HepG2 (cell line): Measurements from ENCODE around the gene NDUFS7. TPM values are rescaled to one million over a fixed set of nuclear protein-coding genes. Genes with fewer than 3 reads are reported as not detected.

Source experiments
- CENPT ChIP-seq: sonication (generic); formaldehyde crosslinking; IDR thresholded peaks from 2 replicates; pipeline ENCODE4 v1.8.0; 2022; ENCODE audit warnings: low read depth, mild to moderate bottlenecking, moderate library complexity, missing genetic modification reagents
- ERF ChIP-seq: IDR thresholded peaks from 2 replicates; pipeline ENCODE4 v1.6.1; 2018; ENCODE audit warnings: missing biosample characterization, missing genetic modification reagents
- MAFK ChIP-seq, 2 experiments: IDR thresholded peaks in 1 of 2; conservative IDR thresholded peaks in 1 of 2; 2 replicates each; pipeline ENCODE4 v1.6.1; 2011; ENCODE audit warnings: improper control_type of control experiment in 2 of 2, low read length in 2 of 2
- PRPF4 ChIP-seq: fragments of 200-400 bp; formaldehyde crosslinking; IDR thresholded peaks from 2 replicates; pipeline ENCODE4 v1.6.1; 2016; ENCODE audit warnings: low read length, low read depth; ENCODE audit not compliant: poor library complexity, severe bottlenecking
- RNF2 ChIP-seq: fragments of 450-650 bp; conservative IDR thresholded peaks from 2 replicates; pipeline ENCODE4 v1.6.1; 2016; ENCODE audit warnings: low read depth
- RNF219 ChIP-seq: sonication (generic); formaldehyde crosslinking; IDR thresholded peaks from 2 replicates; pipeline ENCODE4 v1.5.0; 2020; ENCODE audit warnings: mild to moderate bottlenecking, missing genetic modification reagents
- ZBTB3 ChIP-seq: sonication (generic); formaldehyde crosslinking; IDR thresholded peaks from 2 replicates; pipeline ENCODE4 v1.4.0; 2020; ENCODE audit warnings: low read depth, mild to moderate bottlenecking, moderate library complexity, missing genetic modification reagents, borderline replicate concordance
- ZBTB40 ChIP-seq, 2 experiments: fragments of 450-650 bp in 1 of 2; sonication (generic) in 1 of 2; formaldehyde crosslinking in 1 of 2; IDR thresholded peaks; 2 replicates each; pipeline versions ENCODE4 v1.6.1 to v1.8.0; 2016 to 2022; ENCODE audit warnings: antibody characterized with exemption in 1 of 2, mild to moderate bottlenecking in 1 of 2, missing genetic modification reagents in 1 of 2
- ZGPAT ChIP-seq: IDR thresholded peaks from 2 replicates; pipeline ENCODE4 v1.6.1; 2016; ENCODE audit warnings: mild to moderate bottlenecking
- ZNF432 ChIP-seq: sonication (generic); formaldehyde crosslinking; IDR thresholded peaks from 2 replicates; pipeline ENCODE4 v1.5.0; 2020; ENCODE audit warnings: missing genetic modification reagents, mild to moderate bottlenecking, borderline replicate concordance
- ZNF446 ChIP-seq: sonication (generic); formaldehyde crosslinking; IDR thresholded peaks from 2 replicates; pipeline ENCODE4 v1.5.0; 2020; ENCODE audit warnings: mild to moderate bottlenecking, missing genetic modification reagents
- ZNF451 ChIP-seq: sonication (generic); formaldehyde crosslinking; IDR thresholded peaks from 2 replicates; pipeline ENCODE4 v1.5.0; 2020; ENCODE audit warnings: mild to moderate bottlenecking, missing genetic modification reagents
- ZNF639 ChIP-seq: conservative IDR thresholded peaks from 2 replicates; pipeline ENCODE4 v1.6.1; 2018; ENCODE audit warnings: missing genetic modification reagents
- ZNF816 ChIP-seq: sonication (generic); formaldehyde crosslinking; IDR thresholded peaks from 2 replicates; pipeline ENCODE4 v1.8.0; 2022; ENCODE audit warnings: missing genetic modification reagents, mild to moderate bottlenecking, borderline replicate concordance
- polyA plus RNA-seq, 8 experiments: library from polyadenylated mRNA; depleted of rRNA in 3 of 8; stranded (reverse) in 7 of 8; unstranded in 1 of 8; fragments of >200 nt; fragmentation: Illumina TruSeq in 4 of 8; extraction: Trizol in 4 of 8; gene quantifications; 2 replicates each; pipeline versions ENCODE4 v1.2.1 to v1.2.3, GENCODE V29; 2011 to 2016; ENCODE audit warnings: low read depth in 4 of 8, missing spikeins in 1 of 8, mixed read lengths in 1 of 8; ENCODE audit not compliant: insufficient read depth in 1 of 8
- total RNA-seq, 5 experiments: library from RNA; depleted of rRNA; stranded (reverse); fragments of >200 nt; fragmentation: Illumina TruSeq; extraction: Trizol; gene quantifications; 2 replicates each; pipeline ENCODE4 v1.2.3, GENCODE V29; 2016; ENCODE audit warnings: low read depth in 1 of 5

NDUFS7 gene
- total and polyA plus RNA-seq, 2 of the 13 experiments (the other 11 are each of a cell fraction or from before 2014, with no cell fraction given) = 34.3 to 66.9 TPM

GRCh38 chr19:1395194-1396018, 11.7 kb downstream of the NDUFS7 start (continued):
- no peak for TF ChIP-seq ZNF446 (CRISPR knock-in tag)
- TF ChIP-seq ZBTB3 (CRISPR knock-in tag) = no peak
- TF ChIP-seq CENPT (CRISPR knock-in tag) = no peak
- no peak for TF ChIP-seq RNF2
- TF ChIP-seq ZBTB40 (IDR thresholded peaks at IDR 0.05) = no peak
- TF ChIP-seq ZBTB40 (CRISPR knock-in tag; IDR thresholded peaks at IDR 0.05) = 0 out of 2 replicates have a peak, but pooled peaks have one; percentile 28
- TF ChIP-seq ZGPAT = no peak
- TF ChIP-seq ZNF816 (CRISPR knock-in tag) = no peak
- no peak for TF ChIP-seq ZNF432
- no peak for TF ChIP-seq ERF (CRISPR knock-in tag)
- no peak for TF ChIP-seq ZNF639 (CRISPR knock-in tag)
- no peak for TF ChIP-seq MAFK (conservative IDR thresholded peaks at IDR 0.05 in 1 of 2, IDR thresholded peaks at IDR 0.05 in 1 of 2; ENCODE audit: low read length in 2 of 2)
- no peak for TF ChIP-seq ZNF451 (CRISPR knock-in tag)
- no peak for TF ChIP-seq RNF219 (CRISPR knock-in tag)
- TF ChIP-seq PRPF4 = no peak
